ENCODE data around the gene ARAP1. TPM values are rescaled to one million over a fixed set of nuclear protein-coding genes. Genes with fewer than 3 reads are reported as not detected.

Gene ARAP1
- total RNA-seq, 1 experiment from 2014 or later: 53.0 TPM

DNA sequence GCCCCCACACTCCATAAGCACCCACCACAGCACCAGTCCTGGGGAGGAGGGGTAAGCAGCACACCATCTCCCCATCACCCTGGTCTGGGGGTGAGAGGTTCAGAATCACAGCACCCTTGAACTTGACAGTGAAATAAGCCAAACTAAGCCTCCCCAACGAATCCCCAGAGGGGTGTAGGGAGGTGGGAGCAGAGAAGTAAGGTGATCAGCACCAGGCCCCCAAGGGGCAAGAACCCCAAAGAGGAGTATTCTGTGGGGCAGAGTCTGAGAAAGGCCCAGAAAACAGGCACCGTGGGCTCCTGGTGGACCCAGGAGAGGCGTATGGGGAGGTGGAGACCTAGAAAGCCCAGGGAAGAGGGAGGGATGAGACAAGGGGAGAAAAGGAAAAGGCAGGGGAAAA, 30.9 kb downstream of the ARAP1 start:
- Mint-ChIP-seq H3K4me3 (ENCODE audit: low read depth, unreplicated experiment) (peak overlapping the region; percentile 66), H3K27me3 (ENCODE audit: unreplicated experiment) (no peaks in the 10 kb centered on the region), H3K4me1 (ENCODE audit: low read depth, unreplicated experiment) (peaks cover 40% of the 10 kb centered on the region), H3K36me3 (ENCODE audit: insufficient read depth, unreplicated experiment) (peaks cover 25% of the 10 kb centered on the region), H3K27ac (ENCODE audit: unreplicated experiment) (peak overlapping the region; percentile 57), H3K9me3 (ENCODE audit: low read depth, unreplicated experiment) (no peaks in the 10 kb centered on the region)
- DNase-seq: no peak
- TF ChIP-seq, protein P1, sequence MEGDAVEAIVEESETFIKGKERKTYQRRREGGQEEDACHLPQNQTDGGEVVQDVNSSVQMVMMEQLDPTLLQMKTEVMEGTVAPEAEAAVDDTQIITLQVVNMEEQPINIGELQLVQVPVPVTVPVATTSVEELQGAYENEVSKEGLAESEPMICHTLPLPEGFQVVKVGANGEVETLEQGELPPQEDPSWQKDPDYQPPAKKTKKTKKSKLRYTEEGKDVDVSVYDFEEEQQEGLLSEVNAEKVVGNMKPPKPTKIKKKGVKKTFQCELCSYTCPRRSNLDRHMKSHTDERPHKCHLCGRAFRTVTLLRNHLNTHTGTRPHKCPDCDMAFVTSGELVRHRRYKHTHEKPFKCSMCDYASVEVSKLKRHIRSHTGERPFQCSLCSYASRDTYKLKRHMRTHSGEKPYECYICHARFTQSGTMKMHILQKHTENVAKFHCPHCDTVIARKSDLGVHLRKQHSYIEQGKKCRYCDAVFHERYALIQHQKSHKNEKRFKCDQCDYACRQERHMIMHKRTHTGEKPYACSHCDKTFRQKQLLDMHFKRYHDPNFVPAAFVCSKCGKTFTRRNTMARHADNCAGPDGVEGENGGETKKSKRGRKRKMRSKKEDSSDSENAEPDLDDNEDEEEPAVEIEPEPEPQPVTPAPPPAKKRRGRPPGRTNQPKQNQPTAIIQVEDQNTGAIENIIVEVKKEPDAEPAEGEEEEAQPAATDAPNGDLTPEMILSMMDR (IDR thresholded peaks at IDR 0.05; ENCODE audit: unreplicated experiment): no peak
- intact Hi-C loops (cut with micrococcal nuclease; ENCODE audit: unreplicated experiment): loop anchor here (5.0 to 10.0 kb wide), 2 partner anchors 91 to 454 kb away; partner anchors contain the start of gene ATG16L2
- CTCF ChIA-PET: no interaction called here
- BruUV-seq (replicated peaks): no TSS peak

DNA sequence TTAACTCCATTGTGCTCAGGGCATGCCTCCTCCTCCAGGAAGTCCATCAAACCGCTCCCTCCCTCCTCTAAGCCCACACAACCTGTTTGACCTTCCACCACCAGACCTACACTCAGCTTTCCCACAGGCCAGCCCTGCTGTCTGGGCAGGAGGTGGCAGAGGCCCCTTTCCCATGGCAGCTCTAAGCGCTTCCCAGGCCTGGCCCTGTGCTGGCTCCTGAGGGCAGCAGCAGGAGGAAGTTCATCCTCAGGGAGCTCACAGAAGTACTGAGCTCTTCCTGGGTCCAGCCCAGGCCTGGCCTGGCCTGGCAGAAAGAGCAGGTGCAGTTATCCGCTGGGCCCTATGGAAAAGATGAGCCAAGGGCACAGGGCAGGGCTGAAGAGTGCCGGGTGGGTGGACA, 31.4 kb downstream of the ARAP1 start:
- Mint-ChIP-seq H3K36me3 (ENCODE audit: insufficient read depth, unreplicated experiment) (peaks cover 25% of the 10 kb centered on the region), H3K4me1 (ENCODE audit: low read depth, unreplicated experiment) (peaks cover 40% of the 10 kb centered on the region), H3K27me3 (ENCODE audit: unreplicated experiment) (no peaks in the 10 kb centered on the region), H3K9me3 (ENCODE audit: low read depth, unreplicated experiment) (no peaks in the 10 kb centered on the region), H3K27ac (ENCODE audit: unreplicated experiment) (no peak overlapping the region), H3K4me3 (ENCODE audit: low read depth, unreplicated experiment) (peak overlapping the region; percentile 66)
- CTCF ChIA-PET: no interaction called here
- intact Hi-C loops (cut with micrococcal nuclease; ENCODE audit: unreplicated experiment): loop anchor here (5.0 to 10.0 kb wide), 2 partner anchors 92 to 454 kb away; partner anchors contain the start of gene ATG16L2
- TF ChIP-seq, protein P1 (IDR thresholded peaks at IDR 0.05; ENCODE audit: unreplicated experiment): no peak
- BruUV-seq (replicated peaks): no TSS peak
- DNase-seq: no peak

DNA sequence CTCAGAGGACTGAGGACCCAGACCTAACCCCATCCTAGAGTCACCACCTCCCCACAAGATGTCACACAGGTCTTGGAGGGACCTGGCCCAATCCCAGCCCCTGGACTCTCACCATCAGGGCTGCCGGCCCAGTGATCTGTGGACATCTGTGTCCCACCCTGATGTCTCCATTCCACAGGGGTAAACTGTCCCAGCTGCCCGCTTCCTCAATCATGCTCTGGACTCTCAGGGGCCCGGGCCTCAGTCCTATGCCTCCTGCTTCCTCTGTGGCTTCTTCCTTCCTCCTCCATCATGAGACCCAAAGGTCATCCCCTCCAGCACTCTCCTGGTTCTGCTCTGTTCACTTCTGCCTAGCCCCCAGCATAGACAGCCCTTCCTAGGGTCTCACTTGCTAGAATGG, 32.2 kb downstream of the ARAP1 start:
- Mint-ChIP-seq H3K27me3 (ENCODE audit: unreplicated experiment) (no peaks in the 10 kb centered on the region), H3K4me3 (ENCODE audit: low read depth, unreplicated experiment) (peak overlapping the region; percentile 66), H3K4me1 (ENCODE audit: low read depth, unreplicated experiment) (peaks cover 40% of the 10 kb centered on the region), H3K36me3 (ENCODE audit: insufficient read depth, unreplicated experiment) (peaks cover 25% of the 10 kb centered on the region), H3K27ac (ENCODE audit: unreplicated experiment) (no peak overlapping the region), H3K9me3 (ENCODE audit: low read depth, unreplicated experiment) (no peaks in the 10 kb centered on the region)
- CTCF ChIA-PET: no interaction called here
- intact Hi-C loops (cut with micrococcal nuclease; ENCODE audit: unreplicated experiment): loop anchor here (5.0 to 10.0 kb wide), 2 partner anchors 92 to 455 kb away; partner anchors contain the start of gene ATG16L2
- DNase-seq: no peak
- TF ChIP-seq, protein P1 (IDR thresholded peaks at IDR 0.05; ENCODE audit: unreplicated experiment): no peak
- no TSS peak for BruUV-seq (replicated peaks)

DNA sequence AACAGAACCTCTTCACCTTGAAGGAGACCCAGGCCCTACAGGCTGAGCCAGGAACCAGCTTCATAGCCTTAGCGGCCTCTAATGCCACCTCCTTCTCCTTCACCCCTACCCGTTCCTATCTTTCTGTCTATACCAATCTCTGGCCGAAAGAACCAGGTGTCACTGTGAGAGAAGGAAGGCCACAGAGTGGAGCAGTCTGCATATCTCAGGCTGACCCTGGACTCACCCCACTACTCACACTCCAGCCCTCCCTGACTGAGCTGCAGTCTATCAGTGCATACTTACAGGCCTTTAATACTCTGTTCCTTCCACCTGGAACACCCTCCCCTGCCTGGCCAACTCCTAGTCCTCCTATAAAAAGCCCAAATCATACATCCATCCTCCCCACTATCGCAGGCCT, 32.7 kb downstream of the ARAP1 start:
- no peak overlapping the region for H3K4me3 Mint-ChIP-seq (ENCODE audit: low read depth, unreplicated experiment)
- no peak overlapping the region for H3K27ac Mint-ChIP-seq (ENCODE audit: unreplicated experiment)
- CTCF ChIA-PET: no interaction called here

More for the DNA sequence above, 32.7 kb downstream of the ARAP1 start:
- no peak for DNase-seq
- TF ChIP-seq, protein P1 (IDR thresholded peaks at IDR 0.05; ENCODE audit: unreplicated experiment): no peak
- Mint-ChIP-seq H3K9me3 (ENCODE audit: low read depth, unreplicated experiment) (no peaks in the 10 kb centered on the region), H3K27me3 (ENCODE audit: unreplicated experiment) (no peaks in the 10 kb centered on the region), H3K36me3 (ENCODE audit: insufficient read depth, unreplicated experiment) (peaks cover 25% of the 10 kb centered on the region), H3K4me1 (ENCODE audit: low read depth, unreplicated experiment) (peaks cover 40% of the 10 kb centered on the region)
- intact Hi-C loops (cut with micrococcal nuclease; ENCODE audit: unreplicated experiment): no loop called here
- no TSS peak for BruUV-seq (replicated peaks)
